OCI-LY7 (cell line): ENCODE measurements around the gene MVB12B. TPM values are rescaled to one million over a fixed set of nuclear protein-coding genes. Genes with fewer than 3 reads are reported as not detected.

ENCODE experiments used
- BruUV-seq: library from RNA; stranded (reverse); fragments of 400-500 nt; replicated peaks from 2 replicates; lab custom pipeline; 2021; lab: Mats Ljungman, UMichigan
- CTCF ChIA-PET: fragments of 300-600 bp; sonication (Branson Sonifier 250); formaldehyde crosslinking; loops from one replicate; lab custom pipeline; 2022; ENCODE audit warnings: antibody characterized with exemption; ENCODE audit not compliant: unreplicated experiment; lab: Charles Lee
- POLR2A ChIA-PET: fragments of 300-600 bp; sonication (Branson Sonifier 250); formaldehyde crosslinking; loops from one replicate; lab custom pipeline; 2022; ENCODE audit warnings: antibody characterized with exemption; lab: Charles Lee
- DNase-seq: peaks from one replicate; pipeline ENCODE4 v3.0.0-alpha.2; 2015; ENCODE audit warnings: low spot score
- H2AFZ ChIP-seq: fragments of 200-600 bp; sonication (generic), shearing (Covaris generic); 2 replicates; pipeline ENCODE4 v1.6.1; 2014; ENCODE audit warnings: mild to moderate bottlenecking, antibody characterized with exemption, low read length, moderate library complexity
- H3K27ac ChIP-seq: fragments of 200-600 bp; sonication (generic); 2 replicates; pipeline ENCODE4 v1.5.1; 2014; ENCODE audit warnings: mixed run types, low read depth, mild to moderate bottlenecking, moderate library complexity, low read length, inconsistent platforms; ENCODE audit not compliant: poor library complexity, severe bottlenecking
- H3K36me3 ChIP-seq: fragments of 200-600 bp; sonication (generic); 2 replicates; pipeline ENCODE4 v1.6.1; 2014; ENCODE audit warnings: mild to moderate bottlenecking, antibody characterized with exemption, low read length, moderate library complexity, mixed read lengths; ENCODE audit not compliant: insufficient read depth
- H3K4me1 ChIP-seq: fragments of 200-600 bp; sonication (generic); 2 replicates; pipeline ENCODE4 v1.5.1; 2014; ENCODE audit warnings: mild to moderate bottlenecking, low read length; ENCODE audit not compliant: insufficient read depth, poor library complexity, severe bottlenecking
- H3K4me2 ChIP-seq: fragments of 200-600 bp; sonication (generic); 2 replicates; pipeline ENCODE4 v1.6.1; 2014; ENCODE audit warnings: mild to moderate bottlenecking, low read length
- H3K4me3 ChIP-seq: fragments of 200-600 bp; sonication (generic); 2 replicates; pipeline ENCODE4 v1.5.1; 2014; ENCODE audit warnings: mild to moderate bottlenecking, low read depth, low read length; ENCODE audit not compliant: poor library complexity, severe bottlenecking
- H3K79me2 ChIP-seq: fragments of 200-600 bp; sonication (generic); 2 replicates; pipeline ENCODE4 v1.6.1; 2016; ENCODE audit warnings: low read depth, mild to moderate bottlenecking, low read length, moderate library complexity, mixed read lengths; ENCODE audit not compliant: insufficient read depth
- H3K9me2 ChIP-seq: fragments of 200-600 bp; sonication (generic); 2 replicates; pipeline ENCODE4 v1.6.1; 2016; ENCODE audit warnings: mild to moderate bottlenecking, low read length, mixed read lengths; ENCODE audit not compliant: insufficient read depth
- H3K9me3 ChIP-seq: fragments of 200-600 bp; sonication (generic); 2 replicates; pipeline ENCODE4 v1.6.1; 2014; ENCODE audit warnings: mild to moderate bottlenecking, mixed run types, low read length, mixed read lengths
- H4K20me1 ChIP-seq: fragments of 200-600 bp; sonication (generic); 2 replicates; pipeline ENCODE4 v1.6.1; 2014; ENCODE audit warnings: mild to moderate bottlenecking, antibody characterized with exemption, low read length, moderate library complexity, mixed read lengths; ENCODE audit not compliant: insufficient read depth
- EZH2phosphoT487 ChIP-seq: fragments of 200-600 bp; sonication (generic); IDR thresholded peaks from 2 replicates; pipeline ENCODE4 v1.6.1; 2018; ENCODE audit warnings: low read depth, borderline replicate concordance, mild to moderate bottlenecking, mixed run types, antibody characterized with exemption, low read length, moderate library complexity, mixed read lengths
- intact Hi-C: fragments of 100-400 bp; cut with micrococcal nuclease; formaldehyde crosslinking; loops from one replicate; pipeline ENCODE4 v1.10.0; 2022; ENCODE audit not compliant: unreplicated experiment
- total RNA-seq, 2 experiments: library from RNA; depleted of rRNA in 1 of 2; stranded (reverse); fragments of >200 nt in 1 of 2; shearing (Covaris generic) in 1 of 2; gene quantifications; 2 replicates each; pipeline ENCODE4 v1.2.3, GENCODE V29; 2014 to 2022
- TF ChIP-seq, protein P1 (sequence below): fragments of 200-600 bp; sonication (generic); conservative IDR thresholded peaks from 2 replicates; pipeline ENCODE4 v1.5.1; 2014; ENCODE audit warnings: mild to moderate bottlenecking, antibody characterized with exemption, low read length, moderate library complexity, mixed read lengths

The MVB12B gene
- total RNA-seq, 2 experiments from 2014 or later: 1.3 TPM; not detected in 1

DNA sequence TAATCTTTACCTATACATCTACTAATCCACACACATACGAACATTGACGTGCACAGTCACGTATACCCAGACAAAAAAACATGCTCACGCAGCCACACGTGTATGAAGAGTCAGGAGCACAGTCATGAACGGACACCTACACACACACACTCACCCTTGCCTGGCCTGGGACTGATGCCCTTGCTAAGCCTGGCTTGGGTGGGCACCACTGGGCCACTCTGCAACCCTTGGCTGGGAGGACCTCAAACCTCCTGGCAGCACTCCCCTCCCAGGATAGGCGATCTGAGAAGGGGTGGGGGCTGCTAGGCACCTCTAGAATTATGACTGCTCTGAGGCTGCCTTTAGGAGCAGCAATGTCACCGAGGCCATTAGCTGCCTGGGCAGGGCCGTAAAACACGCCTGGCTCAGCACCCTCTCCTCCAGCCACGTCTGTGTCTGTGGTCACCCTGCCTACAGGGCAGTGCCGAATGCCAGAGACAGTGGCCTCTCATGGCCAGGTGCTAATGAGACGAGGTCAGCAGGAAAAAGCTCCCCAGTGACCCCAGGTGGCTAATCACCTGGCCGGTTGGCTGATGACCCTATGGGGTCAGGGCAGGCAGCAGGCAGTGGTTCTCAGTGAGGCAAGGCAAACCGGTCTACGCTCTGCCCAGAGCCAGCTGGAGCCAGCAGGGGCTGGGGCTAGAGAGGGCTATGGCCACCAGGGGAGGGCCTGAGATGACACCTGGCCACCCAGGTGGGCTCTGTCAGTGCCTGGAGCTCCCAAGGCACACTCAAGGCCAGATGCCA, 33.7 kb upstream of the MVB12B start:
- BruUV-seq: no TSS peak
- CTCF ChIA-PET: no interaction called here
- intact Hi-C loops: no loop called here
- Histone ChIP-seq H2AFZ (no peak overlapping the region), H3K9me2 (no peaks in the 10 kb centered on the region), H3K27ac (no peak overlapping the region), H4K20me1 (no peaks in the 10 kb centered on the region), H3K36me3 (no peaks in the 10 kb centered on the region), H3K4me1 (no peaks in the 10 kb centered on the region), H3K4me3 (no peak overlapping the region), H3K79me2 (no peaks in the 10 kb centered on the region), H3K9me3 (no peaks in the 10 kb centered on the region), H3K4me2 (no peak overlapping the region)
- DNase-seq: no peak
- POLR2A ChIA-PET: no interaction called here
- TF ChIP-seq, protein P1, sequence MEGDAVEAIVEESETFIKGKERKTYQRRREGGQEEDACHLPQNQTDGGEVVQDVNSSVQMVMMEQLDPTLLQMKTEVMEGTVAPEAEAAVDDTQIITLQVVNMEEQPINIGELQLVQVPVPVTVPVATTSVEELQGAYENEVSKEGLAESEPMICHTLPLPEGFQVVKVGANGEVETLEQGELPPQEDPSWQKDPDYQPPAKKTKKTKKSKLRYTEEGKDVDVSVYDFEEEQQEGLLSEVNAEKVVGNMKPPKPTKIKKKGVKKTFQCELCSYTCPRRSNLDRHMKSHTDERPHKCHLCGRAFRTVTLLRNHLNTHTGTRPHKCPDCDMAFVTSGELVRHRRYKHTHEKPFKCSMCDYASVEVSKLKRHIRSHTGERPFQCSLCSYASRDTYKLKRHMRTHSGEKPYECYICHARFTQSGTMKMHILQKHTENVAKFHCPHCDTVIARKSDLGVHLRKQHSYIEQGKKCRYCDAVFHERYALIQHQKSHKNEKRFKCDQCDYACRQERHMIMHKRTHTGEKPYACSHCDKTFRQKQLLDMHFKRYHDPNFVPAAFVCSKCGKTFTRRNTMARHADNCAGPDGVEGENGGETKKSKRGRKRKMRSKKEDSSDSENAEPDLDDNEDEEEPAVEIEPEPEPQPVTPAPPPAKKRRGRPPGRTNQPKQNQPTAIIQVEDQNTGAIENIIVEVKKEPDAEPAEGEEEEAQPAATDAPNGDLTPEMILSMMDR: no peak
- no peak for TF ChIP-seq EZH2phosphoT487

DNA sequence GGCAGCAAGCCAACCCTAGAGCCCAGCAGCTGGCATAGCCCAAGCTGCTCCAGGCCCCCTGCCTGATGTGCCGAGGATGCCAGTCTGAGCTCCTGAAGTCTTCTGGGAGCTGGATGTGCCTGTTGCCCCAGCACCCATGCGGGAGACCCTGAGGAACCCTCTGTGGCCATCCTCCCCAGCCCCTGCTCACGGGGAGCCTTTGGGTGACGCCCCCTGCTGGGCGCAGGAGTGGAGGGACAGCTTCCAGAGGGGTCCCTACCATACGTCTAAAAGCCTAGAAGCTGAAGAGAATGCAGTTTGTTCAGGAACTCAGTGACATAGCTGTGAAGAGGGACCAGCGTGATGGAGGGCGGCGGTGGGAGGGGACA, 33.1 kb upstream of the MVB12B start:
- H4K20me1 ChIP-seq: no peaks in the 10 kb centered on the region
- no peak overlapping the region for H2AFZ ChIP-seq
- TF ChIP-seq, protein P1: peak; percentile 72
- TF ChIP-seq EZH2phosphoT487: no peak
- no peaks in the 10 kb centered on the region for H3K4me1 ChIP-seq
- no peak overlapping the region for H3K27ac ChIP-seq
- H3K9me2 ChIP-seq: no peaks in the 10 kb centered on the region
- ChIA-PET CTCF (interaction anchor here (0.5 kb wide), 1 partner anchor 85 kb away, joined by 3 read pairs; no protein-coding TSS in a partner anchor), POLR2A (no interaction called here)
- no peaks in the 10 kb centered on the region for H3K79me2 ChIP-seq
- BruUV-seq: no TSS peak
- intact Hi-C loops: no loop called here
- no peaks in the 10 kb centered on the region for H3K9me3 ChIP-seq
- H3K4me2 ChIP-seq: no peak overlapping the region
- H3K36me3 ChIP-seq: no peaks in the 10 kb centered on the region
- peak; percentile 7 for DNase-seq
- no peak overlapping the region for H3K4me3 ChIP-seq
